Middle frontal gyrus (tissue), 1 donor: Measurements from ENCODE around the gene CDH3.

Experiments used
- DNase-seq: peaks from one replicate; pipeline ENCODE4 v3.0.0-alpha.2; 2015; ENCODE audit warnings: low spot score; ENCODE audit errors: extremely low spot score

CDH3 gene

DNA sequence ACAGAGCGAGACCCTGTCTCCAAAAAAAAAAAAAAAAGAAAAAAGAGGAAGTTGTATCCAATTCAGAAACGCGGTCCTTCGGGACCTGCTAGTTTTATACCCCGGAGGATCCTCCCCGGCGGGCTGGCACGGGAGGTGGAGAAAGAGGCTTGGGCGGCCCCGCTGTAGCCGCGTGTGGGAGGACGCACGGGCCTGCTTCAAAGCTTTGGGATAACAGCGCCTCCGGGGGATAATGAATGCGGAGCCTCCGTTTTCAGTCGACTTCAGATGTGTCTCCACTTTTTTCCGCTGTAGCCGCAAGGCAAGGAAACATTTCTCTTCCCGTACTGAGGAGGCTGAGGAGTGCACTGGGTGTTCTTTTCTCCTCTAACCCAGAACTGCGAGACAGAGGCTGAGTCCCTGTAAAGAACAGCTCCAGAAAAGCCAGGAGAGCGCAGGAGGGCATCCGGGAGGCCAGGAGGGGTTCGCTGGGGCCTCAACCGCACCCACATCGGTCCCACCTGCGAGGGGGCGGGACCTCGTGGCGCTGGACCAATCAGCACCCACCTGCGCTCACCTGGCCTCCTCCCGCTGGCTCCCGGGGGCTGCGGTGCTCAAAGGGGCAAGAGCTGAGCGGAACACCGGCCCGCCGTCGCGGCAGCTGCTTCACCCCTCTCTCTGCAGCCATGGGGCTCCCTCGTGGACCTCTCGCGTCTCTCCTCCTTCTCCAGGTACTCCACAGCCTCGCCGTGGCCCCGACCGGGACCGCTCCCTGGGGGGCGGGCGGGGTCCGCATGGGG lies at the start of gene CDH3:
Gene CDH3, plus strand, starts transcription at position 596 of the 779 bp plus-strand sequence. Its CDS starts 70 bp downstream, at position 666.
- no peak for DNase-seq

DNA sequence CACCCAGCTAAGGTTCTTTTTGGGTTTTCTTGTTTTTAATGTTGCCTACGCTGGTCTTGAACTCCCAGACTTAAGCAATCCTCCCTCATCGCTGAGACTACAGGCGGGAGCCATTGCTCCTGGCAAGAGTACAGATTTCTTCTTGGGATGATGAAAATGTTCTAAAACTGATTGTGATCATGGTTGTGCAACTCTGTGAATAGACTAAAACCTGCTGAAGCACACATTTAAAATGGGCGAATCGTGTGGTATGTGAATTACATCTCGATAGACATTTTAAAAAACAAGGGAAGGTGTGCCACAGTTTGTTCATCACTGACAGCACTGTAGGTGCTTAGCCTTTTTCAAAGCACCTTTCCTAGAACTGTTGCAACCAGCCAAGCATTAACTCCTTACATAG lies 48.8 kb upstream of the CDH3 start:
- DNase-seq = no peak

DNA sequence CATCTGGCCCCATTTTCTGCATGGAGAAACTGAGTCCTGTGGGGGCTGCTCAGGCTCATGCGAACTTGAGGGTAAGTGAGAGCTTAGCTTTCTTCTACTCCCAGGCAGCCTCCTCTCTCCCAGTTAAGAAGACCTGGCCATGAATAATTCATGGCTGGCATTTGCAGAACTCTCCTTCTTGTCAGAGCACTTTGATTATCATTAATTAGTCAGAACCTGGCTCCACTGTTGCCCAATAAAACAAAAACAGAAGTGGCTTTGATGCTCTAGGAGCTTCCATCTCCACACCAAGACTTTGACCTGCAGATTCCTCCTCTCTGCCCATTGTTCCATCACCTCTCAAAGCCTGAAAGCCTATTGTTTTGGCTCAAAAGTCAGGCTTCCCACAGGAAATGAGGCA lies 45.5 kb upstream of the CDH3 start:
- no peak for DNase-seq

DNA sequence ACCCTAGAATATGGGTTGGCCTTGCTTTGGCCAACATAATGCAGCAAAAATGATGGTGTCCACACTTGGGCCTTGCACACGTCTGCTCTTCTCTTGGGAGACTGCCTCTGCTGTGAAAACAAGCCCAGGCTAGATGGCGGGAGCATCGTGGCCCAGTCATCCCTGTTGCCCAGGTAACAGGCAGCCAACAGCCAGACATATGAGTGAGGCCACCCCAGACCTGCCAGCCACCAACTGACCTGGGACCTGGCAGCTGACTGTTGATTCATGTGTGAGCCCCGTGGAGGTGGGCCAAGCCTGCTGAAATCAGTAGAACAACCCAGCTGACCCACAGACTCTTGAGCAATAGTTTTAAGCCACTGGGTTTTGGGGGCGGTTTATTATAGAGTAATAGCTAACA lies 39.4 kb upstream of the CDH3 start:
- no peak for DNase-seq

DNA sequence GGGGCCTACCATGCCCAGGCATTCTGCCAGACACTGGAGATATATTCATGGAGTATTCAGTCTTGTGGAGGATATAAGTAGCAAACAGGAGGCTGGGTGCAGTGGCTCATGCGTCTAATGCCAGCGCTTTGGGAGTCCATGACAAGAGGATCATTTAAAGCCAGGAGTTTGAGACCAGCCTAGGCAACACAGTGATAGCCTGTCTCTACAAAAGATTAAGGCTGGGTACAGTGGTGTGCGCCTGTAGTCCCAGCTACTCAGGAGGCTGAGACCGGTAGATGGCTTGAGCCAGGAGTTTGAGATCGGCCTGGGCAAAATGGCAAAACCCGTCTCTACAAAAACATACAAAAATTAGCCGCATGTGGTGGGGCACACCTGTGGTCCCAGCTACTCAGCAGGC lies 37.7 kb upstream of the CDH3 start:
- DNase-seq = no peak

DNA sequence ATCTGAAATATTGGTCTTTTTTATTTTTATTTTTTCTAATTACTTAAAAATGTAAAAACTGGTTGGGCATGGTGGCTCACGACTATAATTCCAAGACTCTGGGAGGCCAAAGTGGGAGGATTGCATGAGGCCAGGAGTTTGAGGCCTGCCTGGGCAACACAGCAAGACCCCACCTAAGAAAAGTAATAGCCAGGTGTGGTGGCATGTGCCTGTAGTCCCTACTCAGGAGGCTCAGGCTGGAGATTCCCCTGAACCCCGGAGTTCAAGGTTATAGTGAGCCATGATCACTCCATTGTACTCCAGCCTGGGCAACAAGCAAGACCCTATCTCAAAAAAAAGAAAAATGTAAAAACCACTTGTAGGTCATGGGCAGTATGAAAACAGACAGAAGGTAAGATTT lies 36.8 kb upstream of the CDH3 start:
- no peak for DNase-seq

DNA sequence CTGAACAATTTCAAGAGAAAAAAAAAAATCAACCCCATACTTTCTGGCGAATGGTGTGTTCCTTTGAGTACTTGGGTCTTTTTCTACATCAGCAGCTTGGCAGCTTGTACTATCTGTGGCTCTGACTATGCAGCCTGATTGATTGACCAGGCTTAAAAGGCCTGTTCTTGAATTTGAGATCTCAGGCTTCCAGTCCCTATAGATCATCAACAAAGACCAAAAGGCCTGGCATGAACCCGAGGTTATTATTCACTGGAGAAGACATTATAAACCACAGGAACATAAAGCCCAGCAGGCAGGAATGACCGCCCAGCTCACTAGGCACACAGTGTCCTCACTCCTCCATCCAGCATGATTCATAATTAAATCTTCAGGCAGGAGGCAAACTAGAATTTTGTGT lies 32.1 kb upstream of the CDH3 start:
- no peak for DNase-seq

DNA sequence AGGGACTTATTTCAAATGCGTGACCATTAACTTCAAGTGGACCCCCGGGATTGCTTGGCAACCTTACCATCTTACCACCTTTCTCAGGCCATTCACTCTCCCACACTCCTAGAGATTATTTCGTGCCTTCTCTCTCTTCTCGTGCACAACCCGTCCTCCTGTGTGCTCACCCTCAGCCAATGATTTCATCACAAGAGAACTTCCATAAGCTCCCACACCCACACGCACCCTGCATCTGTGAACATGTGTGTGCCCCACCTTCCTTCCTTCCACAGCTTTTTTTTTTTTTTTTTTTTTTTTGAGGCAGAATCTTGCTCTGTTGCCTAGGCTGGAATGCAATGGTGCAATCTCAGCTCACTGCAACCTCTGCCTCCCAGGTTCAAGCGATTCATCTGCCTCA lies 27.4 kb upstream of the CDH3 start:
- DNase-seq = no peak

DNA sequence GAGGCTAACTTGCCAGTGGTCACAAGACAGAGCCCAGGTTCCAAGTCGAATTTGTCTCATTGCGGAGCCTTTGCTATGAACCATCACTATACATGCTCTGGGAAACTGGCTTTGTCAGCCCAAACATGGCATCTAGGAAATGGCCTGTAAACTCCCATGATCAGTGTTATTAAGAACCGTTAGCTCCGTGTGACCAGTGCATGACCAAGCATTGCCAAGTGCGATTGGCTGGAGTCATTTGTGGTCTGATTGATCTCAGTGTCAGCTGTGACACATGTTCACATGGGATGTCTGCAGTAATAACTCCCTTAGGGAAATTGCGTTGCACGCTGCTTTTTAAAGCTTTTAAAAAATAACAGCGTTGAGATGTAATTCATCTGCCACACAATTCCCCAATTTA lies 18.6 kb upstream of the CDH3 start:
- no peak for DNase-seq

DNA sequence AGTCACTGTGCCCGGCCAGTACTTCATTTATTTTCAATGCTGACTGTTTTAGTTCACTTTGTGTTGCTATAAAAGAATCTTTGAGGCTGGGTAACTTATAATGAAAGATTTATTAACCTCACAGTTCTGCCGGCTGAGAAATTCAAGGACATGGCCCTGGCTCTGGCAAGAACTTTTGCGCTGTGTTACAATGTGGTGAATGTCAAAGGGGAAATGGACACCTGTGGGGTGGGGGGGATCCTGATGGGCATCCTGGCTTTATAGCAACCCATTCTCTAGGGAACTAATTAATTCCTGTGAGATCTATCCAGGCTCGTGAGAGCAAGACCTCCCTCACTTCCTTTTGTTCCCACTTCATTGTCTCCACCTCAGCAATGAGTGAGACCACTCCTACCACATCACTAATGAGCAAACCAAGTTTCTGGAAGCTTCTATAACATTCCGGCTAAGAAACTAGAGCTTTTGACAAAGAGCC lies 17.1 kb upstream of the CDH3 start:
- no peak for DNase-seq

DNA sequence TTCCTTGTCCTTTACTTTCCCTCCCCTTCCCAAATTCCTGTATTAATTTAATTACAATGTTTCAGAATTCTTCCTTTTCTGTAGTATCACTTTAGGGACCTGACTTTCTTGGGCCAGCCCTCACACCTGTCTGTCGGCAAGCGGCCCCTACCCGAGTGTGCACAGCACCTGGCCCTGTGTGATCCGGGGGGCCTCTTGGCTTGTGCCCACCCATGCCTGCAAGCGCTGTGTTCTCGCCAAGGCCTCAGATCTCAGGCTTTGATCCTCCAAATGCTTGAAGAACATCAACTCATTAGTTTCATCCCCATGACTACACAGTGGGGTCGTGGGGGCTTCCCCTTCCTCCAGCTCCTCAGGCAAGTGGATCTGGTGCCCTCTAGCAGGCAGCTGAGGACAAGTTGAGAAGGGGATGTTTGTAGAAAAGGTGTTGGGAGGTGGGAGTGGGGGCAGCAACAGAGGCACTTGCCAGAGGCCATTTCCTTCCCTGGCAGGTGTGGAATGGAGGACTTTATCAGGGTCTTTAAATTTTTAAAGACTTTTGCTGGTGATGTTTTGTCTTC lies 15.7 kb upstream of the CDH3 start:
- DNase-seq = no peak

DNA sequence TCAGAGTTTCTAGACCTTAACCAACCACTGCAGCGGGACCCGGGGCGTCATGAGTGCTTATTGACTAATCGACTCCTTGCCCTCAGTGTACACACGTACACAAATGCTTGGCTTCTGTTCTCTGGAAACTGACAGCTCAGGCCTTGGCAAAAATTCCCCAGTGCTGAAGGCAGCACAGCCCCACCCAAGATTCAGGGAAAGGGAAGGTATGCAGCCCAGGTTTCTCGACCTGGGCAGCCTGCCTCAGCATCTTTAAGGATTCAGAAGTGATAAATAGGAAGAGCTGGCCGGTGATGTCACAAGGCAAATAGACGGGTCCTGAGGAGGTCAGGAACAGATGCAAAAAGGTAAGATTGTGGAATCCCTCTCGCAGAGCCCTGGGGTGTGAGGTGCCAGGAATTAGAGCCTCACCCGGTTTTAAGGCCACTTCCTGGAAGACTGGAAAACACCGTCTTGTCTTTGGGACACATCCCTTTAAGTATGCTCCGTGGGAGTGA lies 9.0 kb upstream of the CDH3 start:
- no peak for DNase-seq

DNA sequence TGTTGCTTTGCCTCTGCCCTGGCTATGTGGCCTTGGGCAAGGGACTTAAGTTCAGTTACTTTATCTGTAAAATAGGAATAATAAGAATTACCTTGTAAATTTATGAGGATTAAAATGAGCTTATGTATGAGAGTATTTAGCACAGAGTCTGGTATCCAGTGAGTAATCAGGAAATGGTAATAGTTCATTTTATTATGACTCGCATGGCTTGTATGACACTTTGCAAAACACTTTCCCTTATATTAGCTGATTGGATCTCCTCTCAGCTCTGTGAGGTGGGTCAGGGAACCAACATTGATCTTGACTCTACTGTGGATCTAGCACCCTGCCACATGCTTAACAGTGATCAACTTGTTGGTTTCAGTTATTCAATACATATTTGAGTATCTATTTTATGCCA lies 8.3 kb upstream of the CDH3 start:
- DNase-seq = no peak

DNA sequence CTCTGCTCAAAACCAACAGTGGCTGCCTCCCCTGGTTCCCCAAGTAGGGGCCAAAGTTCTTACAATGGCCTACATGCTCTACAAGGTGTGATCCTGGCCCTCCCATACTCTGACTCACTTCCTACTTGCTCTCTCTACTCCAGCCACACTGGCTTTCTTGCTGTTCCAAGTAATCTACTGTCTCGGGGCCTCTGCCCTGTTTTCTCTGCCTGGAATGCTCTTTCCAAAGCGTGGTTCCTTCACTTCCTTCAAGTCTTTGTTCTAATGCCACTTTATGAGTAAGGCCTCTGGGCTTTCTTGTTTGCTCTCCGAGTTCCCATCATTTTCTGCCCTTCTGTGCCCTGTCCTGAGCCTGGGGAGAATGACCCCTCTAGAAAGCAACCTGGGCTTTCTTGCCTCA lies 4.1 kb upstream of the CDH3 start:
- DNase-seq = no peak

DNA sequence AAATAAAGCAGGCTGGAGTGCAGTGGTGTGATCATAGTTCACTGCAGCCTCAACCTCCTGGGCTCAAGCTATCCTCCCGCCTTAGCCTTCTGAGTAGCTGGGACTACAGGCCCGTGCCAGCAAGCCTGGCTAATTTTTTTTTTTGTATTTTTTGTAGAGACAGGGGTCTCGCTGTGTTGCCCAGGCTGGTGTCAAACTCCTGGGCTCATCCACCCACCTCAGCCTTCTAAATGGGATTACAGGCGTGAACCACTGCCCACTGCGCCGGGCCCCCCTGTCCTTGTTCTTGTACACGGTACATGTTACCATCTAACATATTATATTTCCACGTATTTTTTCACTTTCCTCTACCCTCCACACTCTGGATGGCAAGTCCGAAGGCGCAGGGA lies 3.1 kb upstream of the CDH3 start:
- DNase-seq = no peak

DNA sequence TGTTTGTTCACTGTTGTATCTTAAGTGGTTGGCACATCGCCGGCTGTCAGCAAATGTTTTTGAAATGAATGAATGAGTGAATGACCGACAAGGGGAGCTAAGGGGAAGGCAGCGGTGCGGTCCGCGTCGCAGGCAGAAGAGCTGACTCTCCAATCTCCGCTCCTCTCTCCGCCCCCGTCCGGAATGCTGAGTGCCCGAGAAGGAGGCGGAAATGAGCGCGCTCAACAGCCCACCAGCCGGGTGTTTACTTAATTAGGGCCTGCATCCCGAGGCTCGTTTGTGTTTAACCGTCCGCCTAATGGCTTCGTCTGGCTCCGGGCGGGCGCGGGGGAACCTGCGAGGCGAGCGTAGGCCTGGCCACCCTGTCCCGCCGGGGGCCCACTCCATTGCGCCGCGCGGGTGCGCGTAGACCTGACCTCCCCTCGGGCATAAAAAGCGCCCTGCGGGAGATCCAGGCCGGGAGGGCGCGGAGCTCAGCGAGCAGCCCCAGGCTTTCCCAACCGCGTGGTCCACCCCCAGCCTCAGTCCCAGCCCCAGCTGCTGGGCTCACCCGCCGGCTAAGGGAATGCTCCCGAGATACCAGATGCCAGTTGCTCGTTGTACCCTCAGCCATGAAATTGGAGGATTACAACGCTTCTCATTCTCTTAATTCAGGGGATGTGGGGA lies 2.5 kb upstream of the CDH3 start:
- DNase-seq = no peak

DNA sequence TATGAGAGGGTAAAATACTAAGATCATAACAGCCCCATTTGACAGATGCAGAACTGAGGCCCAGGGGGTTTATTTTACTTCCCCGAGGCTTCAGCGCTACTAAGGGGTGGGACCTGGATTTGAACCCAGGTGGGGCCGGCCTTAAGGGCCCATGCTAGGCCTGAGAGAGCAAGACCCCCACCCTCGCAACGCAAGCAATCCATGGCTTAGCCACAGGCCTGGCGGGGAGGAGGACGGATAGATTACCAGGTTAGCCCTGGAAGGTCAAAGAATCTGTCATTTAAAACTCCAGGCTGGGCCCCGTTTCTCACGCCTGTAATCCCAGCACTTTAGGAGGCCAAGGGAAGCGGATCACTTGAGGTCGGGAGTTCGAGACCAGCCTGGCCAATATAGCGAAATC lies 1.9 kb upstream of the CDH3 start:
- DNase-seq = no peak

DNA sequence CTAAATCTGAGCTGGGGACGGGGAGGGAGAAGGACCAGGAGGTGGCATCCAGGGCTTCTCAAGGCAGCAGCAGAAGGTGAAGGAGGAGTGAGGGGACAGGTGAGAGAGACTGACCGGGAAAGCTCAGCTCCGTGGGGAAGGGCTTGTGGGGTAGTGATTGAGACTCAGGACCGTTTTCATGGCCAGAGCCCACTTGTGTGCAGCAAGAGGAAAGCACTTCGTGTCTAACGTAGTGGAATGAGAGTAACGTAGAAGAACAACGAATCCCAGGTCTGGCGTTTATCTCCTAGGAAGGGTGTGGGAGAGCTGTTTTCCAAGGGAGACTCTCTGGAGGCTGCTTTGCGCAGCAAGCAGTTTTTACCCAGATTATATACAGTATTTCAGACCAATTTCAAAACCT lies 1.3 kb upstream of the CDH3 start:
- DNase-seq = no peak

DNA sequence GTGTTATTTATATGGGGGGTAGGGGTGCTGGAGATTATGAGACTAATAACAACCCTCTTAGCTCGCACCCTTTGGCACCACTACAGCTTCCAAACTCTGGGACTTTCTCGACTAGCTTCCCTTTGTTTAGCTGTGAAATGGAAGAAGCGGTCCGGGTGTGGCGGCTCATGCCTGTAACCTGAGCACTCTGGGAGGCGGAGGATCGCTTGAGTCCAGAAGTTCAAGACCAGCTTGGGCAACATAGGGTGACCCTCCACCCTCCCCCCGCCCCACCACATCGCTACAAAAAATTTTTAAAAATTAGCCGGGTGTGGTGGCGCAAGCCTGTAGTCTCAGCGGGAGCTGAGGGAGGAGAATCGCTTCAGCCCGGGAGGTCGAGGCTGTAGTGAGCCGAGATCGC lies 814 bp upstream of the CDH3 start:
- no peak for DNase-seq

DNA sequence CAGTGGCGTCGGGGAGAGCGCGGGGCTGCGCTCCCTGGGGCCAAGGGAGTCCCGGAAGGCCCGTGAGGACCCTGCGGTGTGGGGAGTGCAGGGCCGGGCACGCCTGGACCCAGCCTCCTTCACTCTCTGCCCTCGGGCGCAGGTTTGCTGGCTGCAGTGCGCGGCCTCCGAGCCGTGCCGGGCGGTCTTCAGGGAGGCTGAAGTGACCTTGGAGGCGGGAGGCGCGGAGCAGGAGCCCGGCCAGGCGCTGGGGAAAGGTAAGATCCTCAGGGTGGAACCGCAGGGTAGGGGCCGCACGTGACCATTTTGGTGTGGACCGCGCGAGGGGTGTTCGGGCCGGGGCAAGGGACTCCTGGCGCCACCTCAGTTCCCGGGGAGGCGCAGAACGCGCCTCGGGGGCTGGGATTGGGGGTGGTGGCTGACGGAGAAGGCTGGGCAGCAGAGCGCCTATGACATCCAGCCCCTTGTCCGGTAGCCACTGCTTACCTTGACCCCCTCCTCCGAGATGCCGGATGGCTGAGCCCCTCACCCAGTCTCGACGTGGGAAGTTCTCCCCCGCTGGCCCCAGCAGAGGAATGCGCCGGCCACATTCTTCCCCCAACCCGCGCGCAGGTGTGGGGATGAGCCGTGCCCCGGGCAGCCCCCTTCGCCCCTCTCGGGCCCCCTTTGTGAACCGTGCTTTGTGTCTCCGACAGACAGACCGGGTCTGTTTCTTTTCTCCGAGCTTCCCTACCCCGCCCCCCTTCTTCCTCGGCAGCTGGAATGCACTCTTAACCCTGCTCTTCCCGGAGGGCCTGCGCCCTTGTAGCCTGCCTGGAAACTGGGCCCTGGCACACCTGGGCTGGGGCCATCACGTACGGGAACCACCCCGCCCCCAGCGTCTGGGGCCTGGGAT lies 631 bp downstream of the CDH3 start:
- DNase-seq = no peak

DNA sequence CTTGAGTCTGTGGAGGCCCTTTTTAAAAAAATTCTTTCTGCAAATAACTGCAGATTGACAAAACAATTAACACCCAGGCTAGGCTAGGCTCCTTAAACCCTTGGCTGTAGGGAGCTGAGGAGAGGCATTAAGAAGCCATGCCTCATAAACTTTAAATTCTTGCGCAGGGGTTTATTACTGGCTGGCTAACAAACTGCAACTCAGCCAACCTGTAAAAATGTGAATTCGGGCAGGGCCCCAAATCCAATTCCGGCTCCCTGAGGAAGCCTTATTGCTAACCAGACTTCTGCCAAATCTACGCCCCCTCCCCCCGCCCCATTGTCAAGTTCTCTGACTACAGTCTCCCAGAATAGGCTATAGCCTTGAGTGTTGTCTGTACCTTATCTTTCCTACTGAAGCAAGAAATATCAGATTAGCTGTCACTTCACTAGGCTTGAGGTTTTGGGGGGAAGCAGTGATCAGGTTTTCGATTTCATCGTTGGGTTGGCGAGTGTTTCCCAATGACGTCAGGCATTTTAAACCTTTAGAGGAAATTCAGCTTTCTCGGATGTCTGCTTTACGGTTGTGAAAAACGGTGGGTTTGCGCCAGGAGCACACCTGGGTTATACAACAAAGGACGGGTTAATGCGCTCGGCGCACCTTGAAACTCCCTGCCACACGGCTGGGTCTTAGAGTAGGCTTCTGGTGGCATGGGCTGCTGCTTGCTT lies 2.0 kb downstream of the CDH3 start:
- DNase-seq = no peak
